B cell (primary cell): Measurements from ENCODE around the gene ZFAND2A. TPM values are rescaled to one million over a fixed set of nuclear protein-coding genes. Genes with fewer than 3 reads are reported as not detected.

Experiments
- ATAC-seq: fragments of 200-7000 bp; cut with Tn5 transposase; one replicate; pipeline ENCODE4 v1.10.0; 2021; ENCODE audit warnings: low read depth, mild to moderate bottlenecking, moderate number of reproducible peaks, moderate library complexity
- CTCF ChIA-PET: fragments of 350-600 bp; sonication (Branson Sonifier 250); formaldehyde crosslinking; loops from one replicate; lab custom pipeline; 2021; ENCODE audit warnings: antibody characterized with exemption, inconsistent platforms; lab: Charles Lee
- POLR2A ChIA-PET: fragments of 350-600 bp; sonication (Branson Sonifier 250); formaldehyde crosslinking; loops from one replicate; lab custom pipeline; 2021; ENCODE audit warnings: antibody characterized with exemption; lab: Charles Lee
- DNase-seq: peaks from one replicate; pipeline ENCODE4 v3.0.0; 2013
- H2AFZ ChIP-seq: 2 replicates; pipeline ENCODE4 v1.6.1; 2012; ENCODE audit warnings: mild to moderate bottlenecking, low read depth, low read length; ENCODE audit not compliant: insufficient read depth, poor library complexity, severe bottlenecking
- H3K27ac ChIP-seq, 2 donors: 1 replicate in 1 of 2; 2 replicates in 1 of 2; pipeline ENCODE4 v1.5.1; 2012 to 2013; ENCODE audit warnings: low read length in 2 of 2, mild to moderate bottlenecking in 2 of 2, moderate library complexity in 1 of 2
- H3K27me3 ChIP-seq, 4 experiments: fragments of 200-600 bp in 1 of 4; sonication (generic) in 1 of 4; replicated peaks in 1 of 4; 1 replicate in 2 of 4; 2 replicates in 2 of 4; pipeline versions ENCODE4 v1.6.1 to v1.7.0; 2013 to 2016; ENCODE audit warnings: low read length in 3 of 4, mild to moderate bottlenecking in 2 of 4, mixed read lengths in 1 of 4, moderate library complexity in 1 of 4; ENCODE audit not compliant: insufficient read depth in 4 of 4, control insufficient read depth in 3 of 4; ENCODE audit errors: control extremely low read depth in 1 of 4
- H3K36me3 ChIP-seq, 2 experiments: replicated peaks in 1 of 2; 1 replicate in 1 of 2; 2 replicates in 1 of 2; pipeline versions ENCODE4 v1.6.1 to v1.7.1; 2013; ENCODE audit warnings: low read length in 1 of 2; ENCODE audit not compliant: insufficient read depth in 2 of 2, control insufficient read depth in 1 of 2; ENCODE audit errors: control extremely low read depth in 1 of 2, extremely low read depth in 1 of 2
- H3K4me1 ChIP-seq, 2 donors: fragments of 200-600 bp in 1 of 2; sonication (generic) in 1 of 2; 1 replicate in 1 of 2; 2 replicates in 1 of 2; pipeline versions ENCODE4 v1.5.1 to v1.6.1; 2013 to 2017; ENCODE audit warnings: low read length in 2 of 2; ENCODE audit not compliant: control insufficient read depth in 2 of 2, insufficient read depth in 2 of 2
- H3K4me2 ChIP-seq: replicated peaks from 2 replicates; pipeline ENCODE3; 2012; ENCODE audit warnings: mild to moderate bottlenecking, low read depth, low read length; ENCODE audit not compliant: poor library complexity, severe bottlenecking
- H3K4me3 ChIP-seq, 5 experiments: fragments of 200-600 bp in 1 of 5; sonication (generic) in 1 of 5; 1 replicate in 3 of 5; 2 replicates in 2 of 5; pipeline versions ENCODE4 v1.5.1 to v1.7.0; 2011 to 2016; ENCODE audit warnings: low read length in 4 of 5, mild to moderate bottlenecking in 4 of 5, low read depth in 2 of 5, control low read depth in 1 of 5, moderate library complexity in 1 of 5; ENCODE audit not compliant: insufficient read depth in 1 of 5; ENCODE audit errors: control extremely low read depth in 1 of 5, extremely low read depth in 1 of 5
- H3K79me2 ChIP-seq: fragments of 200-600 bp; sonication (generic); one replicate; pipeline ENCODE4 v1.6.0; 2016; ENCODE audit warnings: low read length; ENCODE audit not compliant: control insufficient read depth, insufficient read depth
- H3K9ac ChIP-seq: fragments of 200-600 bp; sonication (generic); 2 replicates; pipeline ENCODE4 v1.6.1; 2017; ENCODE audit warnings: mild to moderate bottlenecking, low read length, moderate library complexity
- H3K9me3 ChIP-seq, 3 donors: one replicate each; pipeline versions ENCODE4 v1.6.1 to v1.7.1; 2013; ENCODE audit warnings: low read length in 2 of 3; ENCODE audit not compliant: control insufficient read depth in 2 of 3, insufficient read depth in 1 of 3; ENCODE audit errors: control extremely low read depth in 1 of 3
- H4K20me1 ChIP-seq: 2 replicates; pipeline ENCODE4 v1.6.0; 2012; ENCODE audit warnings: mild to moderate bottlenecking, low read length; ENCODE audit not compliant: insufficient read depth, control insufficient read depth, poor library complexity, severe bottlenecking
- H3K27ac Mint-ChIP-seq: one replicate; pipeline ENCODE4 v1.8.0; 2021; ENCODE audit warnings: mixed read lengths
- H3K27me3 Mint-ChIP-seq: one replicate; pipeline ENCODE4 v1.8.0; 2021; ENCODE audit warnings: mixed read lengths
- H3K4me1 Mint-ChIP-seq: one replicate; pipeline ENCODE4 v1.8.0; 2021; ENCODE audit warnings: mixed read lengths
- H3K4me3 Mint-ChIP-seq: one replicate; pipeline ENCODE4 v1.8.0; 2021; ENCODE audit warnings: mixed read lengths
- H3K9me3 Mint-ChIP-seq: one replicate; pipeline ENCODE4 v1.8.0; 2022; ENCODE audit warnings: mixed read lengths; ENCODE audit not compliant: insufficient read depth
- EZH2 ChIP-seq: IDR thresholded peaks from 2 replicates; pipeline ENCODE4 v1.6.1; 2012; ENCODE audit warnings: borderline replicate concordance, low read depth, mild to moderate bottlenecking, moderate library complexity, low read length; ENCODE audit not compliant: insufficient read depth, poor library complexity, severe bottlenecking
- WGBS: methylation state at CpG from one replicate; pipeline ENCODE4 v1.1.5; 2013; ENCODE audit warnings: missing lambda C conversion rate; ENCODE audit not compliant: insufficient coverage; 5-methylcytosine and 5-hydroxymethylcytosine counted together
- intact Hi-C: fragments of 100-400 bp; cut with micrococcal nuclease; formaldehyde crosslinking; loops from one replicate; pipeline ENCODE4 v1.10.0; 2022
- polyA plus RNA-seq: library from polyadenylated mRNA; depleted of rRNA; stranded (reverse); fragments of >200 nt; gene quantifications from 2 replicates; pipeline ENCODE4 v1.2.3, GENCODE V29; 2012
- total RNA-seq, 2 donors: library from RNA; stranded (reverse); fragments of 120-200 nt in 1 of 2; gene quantifications; 1 replicate in 1 of 2; 2 replicates in 1 of 2; pipeline versions ENCODE4 v1.2.3 to v1.2.4, GENCODE V29; 2013 to 2022
- TF ChIP-seq, protein P1 (sequence below): fragments of 200-600 bp; IDR thresholded peaks from one replicate; pipeline ENCODE4 v1.8.0; 2022; ENCODE audit warnings: antibody characterized with exemption, mild to moderate bottlenecking

The ZFAND2A gene
- total and polyA plus RNA-seq, 2 donors (not counting 1 experiment from before 2014, with no cell fraction given) = 26.7 to 113 TPM

DNA sequence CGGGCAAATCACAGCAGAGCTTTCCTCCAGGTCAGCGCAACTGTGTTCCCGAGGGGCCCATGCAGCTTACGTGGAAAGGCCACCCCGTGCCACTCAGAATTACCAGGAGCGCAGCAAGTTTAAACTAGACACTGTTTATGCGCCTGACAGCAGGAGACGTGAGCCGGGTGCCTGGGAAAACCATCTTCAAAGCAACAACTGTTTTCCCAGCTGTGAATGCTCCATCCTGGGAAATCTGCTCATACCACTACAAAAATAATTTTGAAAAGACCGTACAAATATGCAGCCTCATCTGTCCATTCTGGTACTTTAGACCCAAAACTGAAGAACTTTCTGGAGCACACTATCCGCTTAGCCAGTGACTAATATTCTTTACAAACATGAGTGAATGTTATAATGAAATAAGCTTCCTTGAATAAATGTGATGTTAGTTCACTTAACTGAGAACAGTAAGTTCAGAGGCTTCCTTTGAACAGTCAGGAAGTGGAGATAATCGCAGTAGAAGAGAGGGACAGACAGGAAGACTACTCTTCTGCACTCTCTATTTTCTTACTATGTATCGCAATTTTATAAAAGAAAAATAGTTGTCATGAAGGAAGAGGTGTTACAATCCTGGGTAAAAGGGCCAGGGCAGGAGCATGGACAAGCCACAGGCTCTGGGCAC lies 55.3 kb downstream of the ZFAND2A start:
- Histone ChIP-seq H3K79me2 (peaks cover 17% of the 10 kb centered on the region), H3K4me1 (peaks cover 7 to 31% of the 10 kb centered on the region in 2 donors), H3K4me2 (peak overlapping the region; percentile 20), H3K9me3 (peaks cover 0 to 5% (median 0%) of the 10 kb centered on the region in 3 donors), H3K36me3 (no peaks in the 10 kb centered on the region), H2AFZ (no peak overlapping the region), H3K27ac (no peak overlapping the region), H3K9ac (no peak overlapping the region), H3K27me3 (peaks cover 0 to 6% (median 3%) of the 10 kb centered on the region in 4 experiments), H4K20me1 (no peaks in the 10 kb centered on the region), H3K4me3 (no peak overlapping the region)
- POLR2A ChIA-PET = interaction anchor here (0.7 to 2.2 kb wide), 2 partner anchors 19 to 116 kb away, joined by 3 to 7 read pairs; no protein-coding TSS in a partner anchor
- Mint-ChIP-seq H3K4me1 (peaks cover 33% of the 10 kb centered on the region), H3K4me3 (peak overlapping the region; percentile 73), H3K27me3 (peaks cover 7% of the 10 kb centered on the region), H3K9me3 (no peaks in the 10 kb centered on the region), H3K27ac (peak overlapping the region; percentile 70)
- WGBS = 93% methylated on average over 9 of the region's 13 CpGs
- intact Hi-C loops = loop anchor here (2.0 kb wide), 1 partner anchor 18 kb away; no protein-coding TSS in a partner anchor
- DNase-seq (no peak), ATAC-seq (no peak)
- CTCF ChIA-PET = interaction anchor here (1.0 to 4.7 kb wide), 4 partner anchors 18 to 111 kb away, joined by 3 to 20 read pairs (median 15); partner anchors contain the start of gene GPER1
- TF ChIP-seq, protein P1, sequence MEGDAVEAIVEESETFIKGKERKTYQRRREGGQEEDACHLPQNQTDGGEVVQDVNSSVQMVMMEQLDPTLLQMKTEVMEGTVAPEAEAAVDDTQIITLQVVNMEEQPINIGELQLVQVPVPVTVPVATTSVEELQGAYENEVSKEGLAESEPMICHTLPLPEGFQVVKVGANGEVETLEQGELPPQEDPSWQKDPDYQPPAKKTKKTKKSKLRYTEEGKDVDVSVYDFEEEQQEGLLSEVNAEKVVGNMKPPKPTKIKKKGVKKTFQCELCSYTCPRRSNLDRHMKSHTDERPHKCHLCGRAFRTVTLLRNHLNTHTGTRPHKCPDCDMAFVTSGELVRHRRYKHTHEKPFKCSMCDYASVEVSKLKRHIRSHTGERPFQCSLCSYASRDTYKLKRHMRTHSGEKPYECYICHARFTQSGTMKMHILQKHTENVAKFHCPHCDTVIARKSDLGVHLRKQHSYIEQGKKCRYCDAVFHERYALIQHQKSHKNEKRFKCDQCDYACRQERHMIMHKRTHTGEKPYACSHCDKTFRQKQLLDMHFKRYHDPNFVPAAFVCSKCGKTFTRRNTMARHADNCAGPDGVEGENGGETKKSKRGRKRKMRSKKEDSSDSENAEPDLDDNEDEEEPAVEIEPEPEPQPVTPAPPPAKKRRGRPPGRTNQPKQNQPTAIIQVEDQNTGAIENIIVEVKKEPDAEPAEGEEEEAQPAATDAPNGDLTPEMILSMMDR = no peak
- no peak for TF ChIP-seq EZH2
